Thyroid gland (tissue), 4 donors: Measurements from ENCODE around the gene GPC5. TPM values are rescaled to one million over a fixed set of nuclear protein-coding genes. Genes with fewer than 3 reads are reported as not detected.

ENCODE experiments used
- DNase-seq, 2 donors: peaks; one replicate each; pipeline ENCODE4 v3.0.0-alpha.2; 2019
- H3K27ac ChIP-seq, 3 donors: fragments of 200-600 bp; sonication (generic); 1 replicate in 2 of 3; 2 replicates in 1 of 3; pipeline ENCODE4 v1.5.1; 2016 to 2019; ENCODE audit warnings: mild to moderate bottlenecking in 1 of 3, moderate library complexity in 1 of 3
- H3K27me3 ChIP-seq: fragments of 200-600 bp; sonication (generic); one replicate; pipeline ENCODE4 v1.5.1; 2019
- H3K36me3 ChIP-seq, 2 donors: fragments of 200-600 bp; sonication (generic); one replicate each; pipeline ENCODE4 v1.5.1; 2016 to 2019
- H3K4me1 ChIP-seq, 2 donors: fragments of 200-600 bp; sonication (generic); one replicate each; pipeline ENCODE4 v1.5.1; 2017 to 2019
- H3K4me3 ChIP-seq, 3 donors: fragments of 200-600 bp; sonication (generic); replicated peaks in 1 of 3; 1 replicate in 2 of 3; 2 replicates in 1 of 3; pipeline ENCODE4 v1.5.1; 2016; ENCODE audit warnings: mild to moderate bottlenecking in 1 of 3
- H3K9me3 ChIP-seq: fragments of 200-600 bp; sonication (generic); one replicate; pipeline ENCODE4 v1.5.1; 2017
- CTCF ChIP-seq, 6 experiments: fragments of 200-600 bp in 3 of 6; fragments of 450-650 bp in 3 of 6; sonication (generic) in 3 of 6; IDR thresholded peaks; one replicate each; pipeline ENCODE4 v1.5.1; 2016 to 2019; ENCODE audit warnings: antibody characterized with exemption in 6 of 6, mild to moderate bottlenecking in 2 of 6, inconsistent platforms in 1 of 6, moderate library complexity in 1 of 6
- POLR2A ChIP-seq, 2 donors: fragments of 450-650 bp; IDR thresholded peaks; one replicate each; pipeline ENCODE4 v1.6.1; 2017; ENCODE audit warnings: antibody characterized with exemption in 2 of 2, mild to moderate bottlenecking in 2 of 2, moderate library complexity in 1 of 2
- WGBS, 2 donors: methylation state at CpG; one replicate each; pipeline ENCODE4 v1.1.5; 2017; 5-methylcytosine and 5-hydroxymethylcytosine counted together
- intact Hi-C: fragments of 100-400 bp; cut with DNase I; formaldehyde crosslinking; loops from one replicate; pipeline ENCODE4 v1.15.1; 2023
- total RNA-seq, 4 donors: library from RNA; depleted of rRNA; stranded (reverse); fragments of >200 nt; gene quantifications; one replicate each; pipeline ENCODE4 v1.2.3, GENCODE V29; 2016

GPC5 gene
- total RNA-seq, 4 donors from 2014 or later: 0.67 to 2.3 (median 1.3) TPM

- Histone ChIP-seq H3K27ac (no peak overlapping the region), H3K27me3 (no peaks in the 10 kb centered on the region), H3K36me3 (no peaks in the 10 kb centered on the region), H3K9me3 (no peaks in the 10 kb centered on the region), H3K4me1 (no peaks in the 10 kb centered on the region), H3K4me3 (no peak overlapping the region)
- no peak for TF ChIP-seq POLR2A (IDR thresholded peaks at IDR 0.05)
- no peak for TF ChIP-seq CTCF (IDR thresholded peaks at IDR 0.05)
- intact Hi-C loops: no loop called here
- DNase-seq: no peak
- WGBS, 2 donors: 75 to 80% methylated on average over 2 of the region's 2 CpGs
Observed at GRCh38 chr13:92671821-92672220, 1273.4 kb downstream of the GPC5 start.

- Histone ChIP-seq H3K4me1 (no peaks in the 10 kb centered on the region), H3K4me3 (no peak overlapping the region), H3K27me3 (no peaks in the 10 kb centered on the region), H3K36me3 (no peaks in the 10 kb centered on the region), H3K27ac (no peak overlapping the region), H3K9me3 (no peaks in the 10 kb centered on the region)
- intact Hi-C loops: no loop called here
- DNase-seq: no peak
- 71 to 82% methylated on average over 3 of the region's 3 CpGs for WGBS, 2 donors
- TF ChIP-seq CTCF (IDR thresholded peaks at IDR 0.05): no peak
- TF ChIP-seq POLR2A (IDR thresholded peaks at IDR 0.05): no peak
Observed at GRCh38 chr13:92676246-92676645, 1277.8 kb downstream of the GPC5 start.

GRCh38 chr13:92677571-92677970 is 1279.2 kb downstream of the GPC5 start:
- WGBS, 2 donors: 51 to 60% methylated on average over 4 of the region's 4 CpGs
- no peaks in the 10 kb centered on the region for H3K36me3 ChIP-seq
- DNase-seq: no peak
- TF ChIP-seq POLR2A (IDR thresholded peaks at IDR 0.05) (no peak), CTCF (IDR thresholded peaks at IDR 0.05) (no peak)
- H3K4me3 ChIP-seq: no peak overlapping the region
- no peaks in the 10 kb centered on the region for H3K27me3 ChIP-seq
- no peaks in the 10 kb centered on the region for H3K9me3 ChIP-seq
- intact Hi-C loops: no loop called here
- no peak overlapping the region for H3K27ac ChIP-seq
- no peaks in the 10 kb centered on the region for H3K4me1 ChIP-seq

- no peaks in the 10 kb centered on the region for H3K27me3 ChIP-seq
- no peak overlapping the region for H3K27ac ChIP-seq
- no peak overlapping the region for H3K4me3 ChIP-seq
- no peaks in the 10 kb centered on the region for H3K9me3 ChIP-seq
- H3K36me3 ChIP-seq: no peaks in the 10 kb centered on the region
- WGBS, 2 donors: 90 to 93% methylated on average over 7 of the region's 7 CpGs
- H3K4me1 ChIP-seq: no peaks in the 10 kb centered on the region
- intact Hi-C loops: no loop called here
- DNase-seq: no peak
- TF ChIP-seq POLR2A (IDR thresholded peaks at IDR 0.05): no peak
- TF ChIP-seq CTCF (IDR thresholded peaks at IDR 0.05): no peak
Observed at GRCh38 chr13:92679602-92680001, 1281.2 kb downstream of the GPC5 start.

GRCh38 chr13:92681239-92681638 is 1282.8 kb downstream of the GPC5 start:
- Histone ChIP-seq H3K4me1 (no peaks in the 10 kb centered on the region), H3K4me3 (no peak overlapping the region), H3K9me3 (no peaks in the 10 kb centered on the region), H3K27ac (no peak overlapping the region), H3K36me3 (no peaks in the 10 kb centered on the region), H3K27me3 (no peaks in the 10 kb centered on the region)
- intact Hi-C loops: no loop called here
- WGBS, 2 donors: 83 to 88% methylated on average over 4 of the region's 4 CpGs
- DNase-seq: no peak
- TF ChIP-seq POLR2A (IDR thresholded peaks at IDR 0.05): no peak
- TF ChIP-seq CTCF (IDR thresholded peaks at IDR 0.05): no peak
